HepG2 (cell line): ENCODE data around the gene CHRNB4.

Source experiments
- BHLHE40 ChIP-seq: IDR thresholded peaks from 2 replicates; pipeline ENCODE4 v1.6.1; 2011; ENCODE audit warnings: low read length, improper control_type of control experiment
- EZH2 ChIP-seq: conservative IDR thresholded peaks from 2 replicates; pipeline ENCODE4 v1.6.1; 2012; ENCODE audit warnings: mild to moderate bottlenecking, low read depth, low read length, moderate library complexity
- FOXJ3 ChIP-seq: sonication (generic); formaldehyde crosslinking; IDR thresholded peaks from 2 replicates; pipeline ENCODE4 v1.4.0; 2020; ENCODE audit warnings: missing genetic modification reagents, mild to moderate bottlenecking, borderline replicate concordance
- POLR2A ChIP-seq, 2 experiments: IDR thresholded peaks; 2 replicates each; pipeline ENCODE4 v1.6.1; 2011; ENCODE audit warnings: low read depth in 2 of 2, low read length in 2 of 2, mild to moderate bottlenecking in 1 of 2, moderate library complexity in 1 of 2; ENCODE audit not compliant: insufficient read depth in 1 of 2
- TF ChIP-seq, protein P1 (sequence below): sonication (generic); formaldehyde crosslinking; IDR thresholded peaks from 2 replicates; pipeline ENCODE4 v1.5.0; 2020; ENCODE audit warnings: mild to moderate bottlenecking, missing genetic modification reagents, moderate library complexity
- TF ChIP-seq, protein P2 (sequence below): sonication (generic); formaldehyde crosslinking; IDR thresholded peaks from 2 replicates; pipeline ENCODE4 v1.5.0; 2020; ENCODE audit warnings: mild to moderate bottlenecking, missing genetic modification reagents
- TF ChIP-seq, protein P3 (sequence below): sonication (generic); formaldehyde crosslinking; IDR thresholded peaks from 2 replicates; pipeline ENCODE4 v1.4.0; 2020; ENCODE audit warnings: mild to moderate bottlenecking, missing genetic modification reagents

DNA sequence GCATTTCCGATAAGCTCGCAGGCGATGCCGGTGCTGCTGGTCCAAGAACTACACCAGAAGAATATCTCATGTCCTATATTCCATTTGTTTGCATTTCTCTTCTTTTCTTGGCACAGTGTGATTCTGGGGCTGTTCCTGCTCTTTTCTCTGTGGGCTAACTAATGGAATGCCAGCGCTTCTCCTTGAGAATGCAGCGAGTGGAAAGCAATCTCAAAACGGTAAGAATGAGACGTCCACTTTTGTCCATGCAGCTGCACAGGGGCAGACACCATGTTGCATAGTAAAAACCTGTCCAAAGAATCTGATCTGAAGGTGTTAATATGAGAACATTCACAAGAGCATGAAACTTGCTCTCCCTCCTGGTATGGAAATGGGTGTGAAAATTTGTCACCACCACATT is 13.7 kb downstream of the CHRNB4 start:
- TF ChIP-seq FOXJ3 (CRISPR knock-in tag) (no peak), EZH2 (no peak), BHLHE40 (no peak), POLR2A (IDR thresholded peaks at IDR 0.05; ENCODE audit: insufficient read depth in 1 of 2, low read depth in 2 of 2, low read length in 2 of 2) (no peak)
- TF ChIP-seq, protein P1, sequence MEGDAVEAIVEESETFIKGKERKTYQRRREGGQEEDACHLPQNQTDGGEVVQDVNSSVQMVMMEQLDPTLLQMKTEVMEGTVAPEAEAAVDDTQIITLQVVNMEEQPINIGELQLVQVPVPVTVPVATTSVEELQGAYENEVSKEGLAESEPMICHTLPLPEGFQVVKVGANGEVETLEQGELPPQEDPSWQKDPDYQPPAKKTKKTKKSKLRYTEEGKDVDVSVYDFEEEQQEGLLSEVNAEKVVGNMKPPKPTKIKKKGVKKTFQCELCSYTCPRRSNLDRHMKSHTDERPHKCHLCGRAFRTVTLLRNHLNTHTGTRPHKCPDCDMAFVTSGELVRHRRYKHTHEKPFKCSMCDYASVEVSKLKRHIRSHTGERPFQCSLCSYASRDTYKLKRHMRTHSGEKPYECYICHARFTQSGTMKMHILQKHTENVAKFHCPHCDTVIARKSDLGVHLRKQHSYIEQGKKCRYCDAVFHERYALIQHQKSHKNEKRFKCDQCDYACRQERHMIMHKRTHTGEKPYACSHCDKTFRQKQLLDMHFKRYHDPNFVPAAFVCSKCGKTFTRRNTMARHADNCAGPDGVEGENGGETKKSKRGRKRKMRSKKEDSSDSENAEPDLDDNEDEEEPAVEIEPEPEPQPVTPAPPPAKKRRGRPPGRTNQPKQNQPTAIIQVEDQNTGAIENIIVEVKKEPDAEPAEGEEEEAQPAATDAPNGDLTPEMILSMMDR (CRISPR knock-in tag): no peak
- TF ChIP-seq, protein P2, sequence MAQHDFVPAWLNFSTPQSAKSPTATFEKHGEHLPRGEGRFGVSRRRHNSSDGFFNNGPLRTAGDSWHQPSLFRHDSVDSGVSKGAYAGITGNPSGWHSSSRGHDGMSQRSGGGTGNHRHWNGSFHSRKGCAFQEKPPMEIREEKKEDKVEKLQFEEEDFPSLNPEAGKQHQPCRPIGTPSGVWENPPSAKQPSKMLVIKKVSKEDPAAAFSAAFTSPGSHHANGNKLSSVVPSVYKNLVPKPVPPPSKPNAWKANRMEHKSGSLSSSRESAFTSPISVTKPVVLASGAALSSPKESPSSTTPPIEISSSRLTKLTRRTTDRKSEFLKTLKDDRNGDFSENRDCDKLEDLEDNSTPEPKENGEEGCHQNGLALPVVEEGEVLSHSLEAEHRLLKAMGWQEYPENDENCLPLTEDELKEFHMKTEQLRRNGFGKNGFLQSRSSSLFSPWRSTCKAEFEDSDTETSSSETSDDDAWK: no peak
- TF ChIP-seq, protein P3, sequence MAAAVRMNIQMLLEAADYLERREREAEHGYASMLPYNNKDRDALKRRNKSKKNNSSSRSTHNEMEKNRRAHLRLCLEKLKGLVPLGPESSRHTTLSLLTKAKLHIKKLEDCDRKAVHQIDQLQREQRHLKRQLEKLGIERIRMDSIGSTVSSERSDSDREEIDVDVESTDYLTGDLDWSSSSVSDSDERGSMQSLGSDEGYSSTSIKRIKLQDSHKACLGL (CRISPR knock-in tag): no peak
